AG09309 (cell line): ENCODE measurements around the gene KDM2B.

ENCODE experiments used
- DNase-seq: peaks from one replicate; pipeline ENCODE4 v3.0.0-alpha.2; 2010; ENCODE audit warnings: low read depth
- H3K4me3 ChIP-seq: 2 replicates; pipeline ENCODE4 v1.5.1; 2011; ENCODE audit warnings: mild to moderate bottlenecking, low read depth, low read length, moderate library complexity; ENCODE audit not compliant: control insufficient read depth
- TF ChIP-seq, protein P1 (sequence below): IDR thresholded peaks from 2 replicates; pipeline ENCODE4 v1.5.1; 2011; ENCODE audit warnings: mild to moderate bottlenecking, low read depth, low read length, inconsistent platforms; ENCODE audit not compliant: insufficient read depth, control insufficient read depth; ENCODE audit errors: missing control alignments

KDM2B gene

DNA sequence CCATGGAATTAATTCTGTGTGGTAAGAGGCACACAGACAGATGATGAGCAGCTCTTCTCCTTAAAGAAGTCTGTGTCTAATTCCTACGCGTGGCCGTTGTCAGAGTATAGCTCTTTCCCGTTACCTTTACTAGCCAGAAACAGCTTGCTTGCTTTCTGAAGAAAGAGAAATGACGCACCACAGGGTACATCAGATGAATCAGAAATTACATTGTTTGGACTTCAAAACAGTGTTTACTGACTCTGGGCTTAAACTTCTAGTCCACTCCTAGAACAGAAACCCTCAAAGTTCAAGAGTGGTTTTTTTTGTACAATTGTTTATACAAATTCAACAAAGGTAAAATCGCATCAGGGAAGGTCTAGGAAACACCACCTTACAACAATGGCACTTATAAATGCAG, 151.9 kb downstream of the KDM2B start:
- TF ChIP-seq, protein P1, sequence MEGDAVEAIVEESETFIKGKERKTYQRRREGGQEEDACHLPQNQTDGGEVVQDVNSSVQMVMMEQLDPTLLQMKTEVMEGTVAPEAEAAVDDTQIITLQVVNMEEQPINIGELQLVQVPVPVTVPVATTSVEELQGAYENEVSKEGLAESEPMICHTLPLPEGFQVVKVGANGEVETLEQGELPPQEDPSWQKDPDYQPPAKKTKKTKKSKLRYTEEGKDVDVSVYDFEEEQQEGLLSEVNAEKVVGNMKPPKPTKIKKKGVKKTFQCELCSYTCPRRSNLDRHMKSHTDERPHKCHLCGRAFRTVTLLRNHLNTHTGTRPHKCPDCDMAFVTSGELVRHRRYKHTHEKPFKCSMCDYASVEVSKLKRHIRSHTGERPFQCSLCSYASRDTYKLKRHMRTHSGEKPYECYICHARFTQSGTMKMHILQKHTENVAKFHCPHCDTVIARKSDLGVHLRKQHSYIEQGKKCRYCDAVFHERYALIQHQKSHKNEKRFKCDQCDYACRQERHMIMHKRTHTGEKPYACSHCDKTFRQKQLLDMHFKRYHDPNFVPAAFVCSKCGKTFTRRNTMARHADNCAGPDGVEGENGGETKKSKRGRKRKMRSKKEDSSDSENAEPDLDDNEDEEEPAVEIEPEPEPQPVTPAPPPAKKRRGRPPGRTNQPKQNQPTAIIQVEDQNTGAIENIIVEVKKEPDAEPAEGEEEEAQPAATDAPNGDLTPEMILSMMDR: no peak
- H3K4me3 ChIP-seq: no peak overlapping the region
- DNase-seq: no peak

GRCh38 chr12:121427556-121428050, 153.2 kb downstream of the KDM2B start:
- TF ChIP-seq, protein P1: no peak
- DNase-seq: no peak
- no peak overlapping the region for H3K4me3 ChIP-seq

GRCh38 chr12:121424624-121424975, 156.2 kb downstream of the KDM2B start:
- DNase-seq: no peak
- TF ChIP-seq, protein P1: no peak
- no peak overlapping the region for H3K4me3 ChIP-seq

GRCh38 chr12:121423682-121424623, 156.9 kb downstream of the KDM2B start:
- H3K4me3 ChIP-seq: no peak overlapping the region
- TF ChIP-seq, protein P1: no peak
- DNase-seq: no peak

GRCh38 chr12:121423253-121423652, 157.6 kb downstream of the KDM2B start:
- TF ChIP-seq, protein P1: no peak
- H3K4me3 ChIP-seq: no peak overlapping the region
- DNase-seq: no peak

- H3K4me3 ChIP-seq: no peak overlapping the region
- no peak for DNase-seq
- TF ChIP-seq, protein P1: no peak
Measured at GRCh38 chr12:121420109-121420508, 160.7 kb downstream of the KDM2B start.
